Measurements from ENCODE around the gene PABPN1L. TPM values are rescaled to one million over a fixed set of nuclear protein-coding genes. Genes with fewer than 3 reads are reported as not detected.

The PABPN1L gene
- total RNA-seq, 4 donors from 2014 or later: not detected

DNA sequence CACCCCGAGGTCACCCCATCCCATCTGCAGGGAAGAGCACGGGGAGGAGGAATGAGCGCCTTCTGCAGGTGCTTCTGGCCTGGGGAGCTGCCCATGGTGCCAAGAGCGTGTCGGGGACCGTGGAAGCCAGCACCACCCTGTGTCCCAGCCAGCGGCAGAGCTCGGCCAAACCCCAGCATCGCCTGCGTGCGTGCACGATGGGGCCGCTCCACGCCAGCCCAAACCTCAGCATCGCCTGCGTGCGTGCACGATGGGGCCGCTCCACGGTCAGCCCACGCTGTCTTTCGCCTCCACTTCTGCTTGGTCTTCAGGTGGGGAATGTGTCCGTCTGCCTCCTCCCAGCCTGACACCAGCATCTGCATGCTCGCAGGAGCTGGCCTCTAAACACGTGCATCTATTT, 23.7 kb downstream of the PABPN1L start:
- H3K27me3 ChIP-seq: no peaks in the 10 kb centered on the region
- no peaks in the 10 kb centered on the region for H3K4me1 ChIP-seq
- H3K36me3 ChIP-seq: peaks cover 12 to 78% (median 18%) of the 10 kb centered on the region in 3 donors
- no peak overlapping the region for H3K27ac ChIP-seq
- 91 to 94% methylated on average over 16 to 23 of the region's 25 CpGs for WGBS, 2 donors
- TF ChIP-seq, protein P1, sequence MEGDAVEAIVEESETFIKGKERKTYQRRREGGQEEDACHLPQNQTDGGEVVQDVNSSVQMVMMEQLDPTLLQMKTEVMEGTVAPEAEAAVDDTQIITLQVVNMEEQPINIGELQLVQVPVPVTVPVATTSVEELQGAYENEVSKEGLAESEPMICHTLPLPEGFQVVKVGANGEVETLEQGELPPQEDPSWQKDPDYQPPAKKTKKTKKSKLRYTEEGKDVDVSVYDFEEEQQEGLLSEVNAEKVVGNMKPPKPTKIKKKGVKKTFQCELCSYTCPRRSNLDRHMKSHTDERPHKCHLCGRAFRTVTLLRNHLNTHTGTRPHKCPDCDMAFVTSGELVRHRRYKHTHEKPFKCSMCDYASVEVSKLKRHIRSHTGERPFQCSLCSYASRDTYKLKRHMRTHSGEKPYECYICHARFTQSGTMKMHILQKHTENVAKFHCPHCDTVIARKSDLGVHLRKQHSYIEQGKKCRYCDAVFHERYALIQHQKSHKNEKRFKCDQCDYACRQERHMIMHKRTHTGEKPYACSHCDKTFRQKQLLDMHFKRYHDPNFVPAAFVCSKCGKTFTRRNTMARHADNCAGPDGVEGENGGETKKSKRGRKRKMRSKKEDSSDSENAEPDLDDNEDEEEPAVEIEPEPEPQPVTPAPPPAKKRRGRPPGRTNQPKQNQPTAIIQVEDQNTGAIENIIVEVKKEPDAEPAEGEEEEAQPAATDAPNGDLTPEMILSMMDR (IDR thresholded peaks at IDR 0.05): no peak
- TF ChIP-seq POLR2A (IDR thresholded peaks at IDR 0.05): no peak
- intact Hi-C loops (cut with DNase I): no loop called here
- DNase-seq: no peak
- H3K4me3 ChIP-seq: no peak overlapping the region
- no peaks in the 10 kb centered on the region for H3K9me3 ChIP-seq

DNA sequence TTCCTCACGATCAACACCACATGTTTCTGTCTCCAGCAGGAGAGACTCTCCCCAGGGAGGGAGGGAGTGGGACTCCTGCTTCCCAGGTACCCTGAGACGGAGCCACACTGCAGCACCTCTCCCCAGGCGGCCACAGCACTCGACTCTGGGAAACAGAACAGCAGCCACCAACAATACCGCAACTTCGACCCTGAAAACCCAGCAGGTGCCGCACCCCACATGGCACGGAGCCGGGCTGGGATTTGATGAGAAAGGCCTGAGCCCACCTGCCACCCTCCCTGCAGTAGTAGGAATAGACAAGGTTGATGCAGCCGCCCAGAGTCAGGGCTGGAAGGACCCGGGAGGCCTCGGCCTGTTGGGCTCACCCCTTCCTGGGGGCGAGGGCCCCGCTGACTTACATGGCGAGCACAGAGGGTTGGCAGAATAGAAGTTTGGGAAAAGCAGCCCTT, 24.1 kb downstream of the PABPN1L start:
- DNase-seq: no peak
- Histone ChIP-seq H3K9me3 (no peaks in the 10 kb centered on the region), H3K36me3 (peaks cover 12 to 78% (median 18%) of the 10 kb centered on the region in 3 donors), H3K27me3 (no peaks in the 10 kb centered on the region), H3K4me3 (no peak overlapping the region), H3K27ac (no peak overlapping the region), H3K4me1 (no peaks in the 10 kb centered on the region)
- WGBS, 2 donors: 96% methylated on average over 5 of the region's 15 CpGs; no CpG with 5 or more reads in 1 of the 2 donors
- intact Hi-C loops (cut with DNase I): no loop called here
- TF ChIP-seq, protein P1 (IDR thresholded peaks at IDR 0.05): no peak
- TF ChIP-seq POLR2A (IDR thresholded peaks at IDR 0.05): no peak

DNA sequence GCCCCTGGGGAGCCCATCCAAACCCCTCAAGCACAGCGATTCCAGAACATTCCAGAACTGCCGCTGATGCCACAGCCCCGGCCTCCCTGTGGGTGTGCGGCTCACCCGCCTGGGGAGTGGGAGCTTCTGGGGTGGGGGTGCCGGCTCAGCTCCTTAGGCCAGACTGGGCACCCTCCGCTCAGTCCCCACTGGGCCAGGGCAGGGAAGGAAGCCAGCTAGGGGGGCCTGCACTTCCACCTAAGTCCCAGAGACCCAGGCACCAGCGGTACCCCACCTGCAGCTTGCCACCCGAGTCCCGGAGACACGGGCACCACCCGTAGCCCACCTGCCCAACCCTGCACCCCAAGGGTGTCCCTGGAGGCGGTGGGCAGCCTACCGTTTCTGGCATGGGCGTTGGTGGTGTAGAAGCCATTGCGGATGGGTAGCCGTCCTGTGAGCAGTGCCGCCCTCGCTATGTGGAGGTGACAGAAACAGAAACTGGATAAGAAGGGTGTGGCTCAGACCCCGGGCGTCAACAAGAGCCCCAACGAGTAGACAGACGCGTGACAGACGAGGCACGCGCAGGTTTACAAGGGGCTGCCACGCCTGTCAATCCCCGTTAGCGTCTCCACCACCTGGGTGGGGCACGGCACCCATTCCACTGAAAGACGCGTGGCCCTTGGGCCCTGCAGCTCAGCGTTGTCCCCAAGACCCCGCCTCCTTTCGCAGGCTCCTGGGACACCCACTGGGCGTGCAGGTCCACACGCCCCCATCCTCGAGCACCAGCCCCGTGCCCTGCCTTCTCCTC, 24.7 kb downstream of the PABPN1L start:
- no peak for DNase-seq
- peaks cover 12 to 79% (median 18%) of the 10 kb centered on the region in 3 donors for H3K36me3 ChIP-seq
- H3K27ac ChIP-seq: no peak overlapping the region
- no peak for TF ChIP-seq POLR2A (IDR thresholded peaks at IDR 0.05)
- TF ChIP-seq, protein P1 (IDR thresholded peaks at IDR 0.05): no peak
- WGBS, 2 donors: 90 to 92% methylated on average over 15 to 18 of the region's 40 CpGs
- no peaks in the 10 kb centered on the region for H3K4me1 ChIP-seq
- H3K9me3 ChIP-seq: no peaks in the 10 kb centered on the region
- H3K27me3 ChIP-seq: no peaks in the 10 kb centered on the region
- intact Hi-C loops (cut with DNase I): no loop called here
- H3K4me3 ChIP-seq: no peak overlapping the region

DNA sequence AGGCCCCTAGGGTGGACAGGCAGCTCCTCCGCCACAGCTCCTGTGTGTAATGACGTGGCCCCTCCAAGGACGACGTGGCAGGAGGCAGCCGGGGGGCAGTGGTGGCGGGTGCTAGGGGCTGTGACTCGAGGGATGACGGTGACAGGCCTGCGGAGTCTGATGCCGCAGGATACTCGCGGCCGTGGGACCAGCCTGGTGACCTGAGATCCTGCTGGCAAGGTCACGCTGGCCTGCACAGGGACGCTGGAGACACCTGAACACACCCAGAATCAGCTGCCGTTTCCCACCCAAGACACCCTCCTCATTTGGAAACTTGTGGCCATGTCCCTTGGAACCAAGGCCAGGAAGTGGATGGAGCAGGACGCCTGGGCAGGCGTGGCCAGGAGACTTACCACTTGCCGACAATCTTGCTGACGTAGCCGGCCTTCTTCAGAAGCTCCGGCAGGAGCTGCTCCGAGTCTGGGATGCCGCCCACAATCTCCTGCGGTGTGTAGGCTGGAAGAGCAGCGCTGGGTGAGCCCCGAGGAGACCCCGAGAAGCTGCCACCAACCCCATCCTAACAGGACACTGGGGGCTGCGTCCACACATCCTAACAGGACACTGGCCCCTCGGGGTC, 25.8 kb downstream of the PABPN1L start:
- WGBS, 2 donors: 91 to 97% methylated on average over 6 to 16 of the region's 30 CpGs
- no peaks in the 10 kb centered on the region for H3K4me1 ChIP-seq
- no peak overlapping the region for H3K4me3 ChIP-seq
- no peaks in the 10 kb centered on the region for H3K27me3 ChIP-seq
- H3K9me3 ChIP-seq: no peaks in the 10 kb centered on the region
- H3K36me3 ChIP-seq: peaks cover 12 to 84% (median 18%) of the 10 kb centered on the region in 3 donors
- no peak overlapping the region for H3K27ac ChIP-seq
- DNase-seq: no peak
- intact Hi-C loops (cut with DNase I): no loop called here
- TF ChIP-seq POLR2A (IDR thresholded peaks at IDR 0.05): no peak
- TF ChIP-seq, protein P1 (IDR thresholded peaks at IDR 0.05): no peak
